ENCODE measurements around the gene SUMO3. TPM values are rescaled to one million over a fixed set of nuclear protein-coding genes. Genes with fewer than 3 reads are reported as not detected.

Gene SUMO3
- total RNA-seq, 2 donors from 2014 or later: 60.1 to 67.8 TPM

DNA sequence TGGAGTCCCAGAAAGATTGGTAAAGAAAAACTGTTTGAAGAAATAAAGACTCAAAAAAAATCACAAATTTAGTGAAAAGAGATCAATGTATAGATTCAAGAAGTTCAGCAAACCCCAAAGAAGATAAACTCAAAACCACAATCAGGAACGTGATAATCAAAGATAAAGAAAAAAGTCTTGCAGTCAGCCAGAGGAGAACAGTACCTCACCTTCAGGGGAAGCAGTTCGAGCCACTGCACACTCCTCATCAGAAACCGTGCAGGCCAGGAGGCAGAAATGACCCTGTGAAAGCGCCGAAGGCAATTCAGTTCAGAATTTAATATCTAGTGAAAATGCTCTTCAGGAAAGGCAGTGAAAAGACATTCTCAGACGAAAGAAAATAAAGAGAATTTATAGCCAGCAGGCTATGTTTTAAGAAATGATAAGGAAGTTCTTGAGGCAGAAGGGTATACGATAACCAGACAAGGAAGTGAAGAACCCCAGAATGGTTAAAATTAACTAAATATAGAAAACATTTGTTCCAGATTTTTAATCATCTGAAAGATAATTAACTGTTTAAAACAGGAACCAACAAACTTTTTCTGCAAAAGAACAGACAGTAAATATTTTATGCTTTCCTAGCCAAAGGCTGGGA, 13.5 kb upstream of the SUMO3 start:
- Mint-ChIP-seq H3K4me3 (peak overlapping the region in 1 of 2 donors; percentile 59), H3K27ac (peak overlapping the region; percentile 43), H3K36me3 (ENCODE audit: insufficient read depth in 2 of 2) (peaks cover 12 to 15% of the 10 kb centered on the region in 2 donors), H3K27me3 (ENCODE audit: low read depth) (no peaks in the 10 kb centered on the region), H3K9me3 (peaks cover 8 to 14% of the 10 kb centered on the region in 2 donors), H3K4me1 (ENCODE audit: low read depth) (peaks cover 22% of the 10 kb centered on the region)
- DNase-seq (no peak), ATAC-seq (replicated peaks in 1 of 2) (no peak)

DNA sequence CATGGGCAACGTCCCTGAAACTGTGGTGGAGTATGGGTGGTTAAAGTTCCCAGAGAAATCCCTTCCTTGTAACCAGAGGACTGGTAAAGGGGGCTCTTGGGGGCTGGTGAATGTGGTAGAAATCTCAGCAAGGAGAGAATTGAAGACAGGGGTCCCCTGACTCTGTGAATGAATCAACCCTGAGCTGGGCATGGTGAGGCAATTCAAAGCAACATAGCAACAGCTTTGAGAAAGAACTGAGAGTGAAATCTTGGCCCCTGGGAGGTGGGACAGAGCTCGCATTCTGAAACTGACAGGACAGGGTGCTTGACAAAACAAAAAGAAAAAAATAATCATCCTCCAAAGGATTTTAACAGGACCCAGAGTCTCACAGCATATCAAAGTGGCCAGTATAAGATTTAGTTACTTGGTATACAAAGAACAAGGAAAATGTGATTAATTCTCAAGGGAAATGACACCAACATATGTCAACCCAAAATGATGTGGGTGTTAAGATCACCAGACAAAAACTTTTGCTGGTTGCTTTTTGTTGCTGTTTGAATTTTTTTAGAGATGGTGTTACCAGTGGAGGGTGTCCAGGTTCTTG, 11.7 kb upstream of the SUMO3 start:
- DNase-seq (no peak), ATAC-seq (replicated peaks in 1 of 2) (peak; percentile 82 to 86)
- no peaks in the 10 kb centered on the region for H3K27me3 Mint-ChIP-seq (ENCODE audit: low read depth)
- H3K4me3 Mint-ChIP-seq: peak overlapping the region in 1 of 2 donors; percentile 56
- H3K9me3 Mint-ChIP-seq: peaks cover 8 to 14% of the 10 kb centered on the region in 2 donors
- peak overlapping the region; percentile 61 for H3K27ac Mint-ChIP-seq
- peaks cover 12 to 17% of the 10 kb centered on the region in 2 donors for H3K36me3 Mint-ChIP-seq (ENCODE audit: insufficient read depth in 2 of 2)
- peaks cover 22% of the 10 kb centered on the region for H3K4me1 Mint-ChIP-seq (ENCODE audit: low read depth)

DNA sequence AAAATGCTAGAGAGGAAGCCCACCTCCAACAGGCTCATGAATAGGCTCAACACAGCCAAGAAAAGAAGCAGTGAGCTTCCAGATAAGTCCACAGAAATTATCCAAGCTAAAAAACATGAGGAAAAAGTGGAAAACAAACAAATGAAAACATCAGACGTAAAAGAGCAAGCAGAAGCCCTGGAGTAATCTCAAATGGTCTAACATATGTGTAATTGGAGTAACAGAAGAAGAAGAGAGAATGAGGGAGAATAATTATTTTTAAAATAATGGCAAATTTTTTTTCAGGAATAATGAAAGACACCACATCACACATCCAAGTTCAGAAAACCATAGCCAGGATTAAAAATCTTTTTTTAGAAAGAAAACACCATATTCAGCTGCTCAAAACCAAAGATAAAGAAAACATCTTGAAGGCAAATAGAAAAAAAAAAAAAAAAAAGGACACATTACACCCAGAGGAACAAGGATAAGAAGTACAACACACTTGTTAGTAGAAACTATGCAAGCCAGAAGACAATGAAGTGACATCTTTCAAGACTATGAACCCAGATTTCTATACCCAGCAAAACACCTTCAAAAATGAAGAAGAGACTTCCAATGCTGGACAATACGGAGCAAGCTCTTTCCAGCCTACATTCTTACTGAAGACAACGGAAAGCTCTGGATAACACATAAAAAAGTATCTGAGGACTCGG, 10.6 kb upstream of the SUMO3 start:
- no peak for ATAC-seq (replicated peaks in 1 of 2)
- peaks cover 14 to 20% of the 10 kb centered on the region in 2 donors for H3K36me3 Mint-ChIP-seq (ENCODE audit: insufficient read depth in 2 of 2)
- peaks cover 11 to 17% of the 10 kb centered on the region in 2 donors for H3K9me3 Mint-ChIP-seq
- H3K4me3 Mint-ChIP-seq: peak overlapping the region in 1 of 2 donors; percentile 38
- H3K4me1 Mint-ChIP-seq (ENCODE audit: low read depth): peaks cover 22% of the 10 kb centered on the region
- DNase-seq: no peak
- H3K27me3 Mint-ChIP-seq (ENCODE audit: low read depth): no peaks in the 10 kb centered on the region
- no peak overlapping the region for H3K27ac Mint-ChIP-seq

DNA sequence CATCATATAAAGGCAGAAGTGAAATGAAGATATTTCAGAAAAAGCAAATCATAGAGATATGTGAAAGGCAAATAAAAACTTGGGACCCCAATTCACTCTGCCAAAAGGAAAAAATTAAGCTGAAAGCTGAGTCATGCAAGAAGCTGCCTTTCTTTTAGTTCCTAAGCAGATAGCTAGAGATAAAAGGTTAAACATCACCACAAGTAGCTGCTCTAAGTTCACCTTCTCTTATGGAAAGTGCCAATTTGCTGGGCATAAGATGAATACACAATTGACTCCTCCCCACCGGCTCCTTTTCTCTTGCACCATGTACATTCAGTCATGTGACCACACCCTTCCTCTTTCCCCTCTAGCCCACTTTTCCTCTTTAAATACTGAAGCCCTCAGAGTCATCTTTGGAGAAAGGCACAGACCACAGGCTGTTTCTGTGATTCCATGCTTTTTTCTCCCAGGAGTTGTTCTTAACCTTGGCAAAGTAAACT, 5.4 kb upstream of the SUMO3 start:
- Mint-ChIP-seq H3K4me3 (no peak overlapping the region), H3K9me3 (peaks cover 15 to 20% of the 10 kb centered on the region in 2 donors), H3K4me1 (ENCODE audit: low read depth) (no peaks in the 10 kb centered on the region), H3K27me3 (ENCODE audit: low read depth) (peaks cover 10% of the 10 kb centered on the region), H3K27ac (no peak overlapping the region), H3K36me3 (ENCODE audit: insufficient read depth in 2 of 2) (peaks cover 23 to 36% of the 10 kb centered on the region in 2 donors)
- DNase-seq: no peak
- no peak for ATAC-seq (replicated peaks in 1 of 2)

DNA sequence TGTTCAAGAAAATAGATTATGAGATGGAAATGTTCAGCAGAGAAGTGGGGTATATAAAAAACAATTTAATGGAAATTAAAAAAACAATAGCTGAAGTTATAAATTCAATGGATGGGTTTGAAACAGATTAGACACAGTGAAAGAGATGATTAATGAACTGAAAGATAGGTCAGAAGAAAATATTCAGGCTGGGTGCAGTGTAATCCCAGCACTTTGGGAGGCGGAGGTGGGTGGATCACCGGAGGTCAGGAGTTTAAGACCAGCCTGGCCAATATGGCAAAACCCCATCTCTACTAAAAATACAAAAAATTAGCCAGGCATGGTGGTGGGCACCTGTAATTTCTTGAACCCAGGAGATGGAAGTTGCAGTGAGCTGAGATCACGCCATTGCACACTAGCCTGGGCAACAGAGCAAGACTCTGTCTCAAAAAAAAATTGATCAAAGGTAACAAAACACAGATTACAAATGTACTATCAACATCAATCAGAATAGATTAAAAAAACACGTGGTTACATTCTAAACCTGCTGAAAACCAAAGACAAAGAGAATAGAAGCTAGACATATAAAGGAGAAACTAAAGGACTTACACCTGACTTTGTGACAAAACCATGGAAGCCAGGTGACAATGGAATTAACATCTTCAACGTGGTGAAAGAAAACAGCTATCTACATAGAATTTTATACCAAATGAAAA, 4.8 kb upstream of the SUMO3 start:
- DNase-seq: no peak
- H3K36me3 Mint-ChIP-seq (ENCODE audit: insufficient read depth in 2 of 2): peaks cover 21 to 32% of the 10 kb centered on the region in 2 donors
- no peaks in the 10 kb centered on the region for H3K4me1 Mint-ChIP-seq (ENCODE audit: low read depth)
- H3K27me3 Mint-ChIP-seq (ENCODE audit: low read depth): peaks cover 10% of the 10 kb centered on the region
- no peak overlapping the region for H3K4me3 Mint-ChIP-seq
- no peak overlapping the region for H3K27ac Mint-ChIP-seq
- peaks cover 13 to 18% of the 10 kb centered on the region in 2 donors for H3K9me3 Mint-ChIP-seq
- ATAC-seq (replicated peaks in 1 of 2): no peak

DNA sequence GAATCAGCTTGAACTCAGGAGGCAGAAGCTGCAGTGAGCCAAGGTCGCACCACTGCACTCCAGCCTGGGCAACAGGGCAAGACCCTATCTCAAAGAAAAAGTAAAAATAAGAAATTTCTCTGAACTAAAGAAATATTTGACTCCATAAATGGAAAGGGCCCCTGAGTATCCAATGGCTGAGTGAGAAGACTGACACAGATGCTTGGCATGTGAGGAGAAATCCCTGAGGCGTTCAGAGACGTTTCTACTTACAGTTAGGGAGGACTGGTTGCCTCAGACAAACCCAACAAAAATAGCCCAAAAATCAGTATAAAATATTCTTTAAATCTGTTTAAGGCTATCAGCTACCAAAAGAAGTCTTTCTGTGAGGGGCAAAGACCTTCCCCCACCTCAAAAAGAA, 3.0 kb upstream of the SUMO3 start:
- Mint-ChIP-seq H3K27ac (no peak overlapping the region), H3K4me3 (no peak overlapping the region), H3K4me1 (ENCODE audit: low read depth) (peaks cover 12% of the 10 kb centered on the region), H3K27me3 (ENCODE audit: low read depth) (peaks cover 10% of the 10 kb centered on the region), H3K36me3 (ENCODE audit: insufficient read depth in 2 of 2) (peaks cover 16 to 24% of the 10 kb centered on the region in 2 donors), H3K9me3 (peaks cover 8 to 13% of the 10 kb centered on the region in 2 donors)
- ATAC-seq (replicated peaks in 1 of 2) (no peak), DNase-seq (no peak)

DNA sequence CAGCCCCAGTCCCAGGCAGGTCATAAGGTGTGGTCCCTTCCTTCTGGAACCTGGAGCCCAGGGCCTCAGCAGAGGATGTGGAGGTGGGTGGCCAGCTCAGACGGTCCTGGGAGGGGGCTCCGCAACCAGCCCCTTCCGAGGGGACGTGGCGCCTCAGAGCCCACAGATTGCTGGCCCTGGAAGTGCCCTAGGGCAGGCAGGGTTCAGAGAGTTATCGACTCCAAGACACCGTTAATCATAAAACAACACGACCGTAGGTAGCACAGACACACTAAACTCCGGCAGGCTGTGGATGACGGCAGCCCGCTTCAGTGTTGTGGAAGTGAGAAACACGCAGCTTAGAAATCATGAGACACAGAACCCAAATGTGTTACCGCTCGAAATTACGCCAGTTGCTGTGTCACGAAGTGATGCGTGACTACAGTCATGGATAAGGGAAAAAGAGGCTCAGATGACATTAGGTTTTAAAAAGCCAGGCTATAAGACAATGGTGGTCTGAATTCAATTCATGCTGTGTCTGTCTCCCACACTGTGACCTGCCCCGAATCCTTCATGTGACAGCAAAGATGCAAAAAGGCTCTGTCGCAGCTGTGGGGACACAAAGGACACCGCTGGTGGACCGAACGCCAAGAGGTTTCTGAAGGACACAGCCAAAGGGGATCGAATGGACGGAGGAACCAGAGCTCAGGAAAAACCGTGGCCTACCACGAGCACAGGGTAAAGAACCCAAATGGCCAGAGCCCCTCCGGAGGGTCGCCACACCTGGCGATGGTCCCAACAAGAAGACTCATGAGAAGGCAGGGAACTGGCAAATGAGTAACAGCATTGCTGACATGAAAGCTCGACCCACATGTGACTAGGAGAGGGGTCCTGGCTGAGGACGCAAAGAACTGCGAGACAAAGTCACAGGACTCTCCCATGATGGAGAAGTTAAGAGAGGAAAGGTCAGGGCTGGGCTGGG, 1.7 kb upstream of the SUMO3 start:
- DNase-seq (no peak), ATAC-seq (replicated peaks in 1 of 2) (no peak)
- peaks cover 17% of the 10 kb centered on the region for H3K4me1 Mint-ChIP-seq (ENCODE audit: low read depth)
- H3K27ac Mint-ChIP-seq: no peak overlapping the region
- H3K9me3 Mint-ChIP-seq: peaks cover 8 to 13% of the 10 kb centered on the region in 2 donors
- peak overlapping the region; percentile 50 to 61 for H3K4me3 Mint-ChIP-seq
- peaks cover 16 to 24% of the 10 kb centered on the region in 2 donors for H3K36me3 Mint-ChIP-seq (ENCODE audit: insufficient read depth in 2 of 2)
- peaks cover 10% of the 10 kb centered on the region for H3K27me3 Mint-ChIP-seq (ENCODE audit: low read depth)

DNA sequence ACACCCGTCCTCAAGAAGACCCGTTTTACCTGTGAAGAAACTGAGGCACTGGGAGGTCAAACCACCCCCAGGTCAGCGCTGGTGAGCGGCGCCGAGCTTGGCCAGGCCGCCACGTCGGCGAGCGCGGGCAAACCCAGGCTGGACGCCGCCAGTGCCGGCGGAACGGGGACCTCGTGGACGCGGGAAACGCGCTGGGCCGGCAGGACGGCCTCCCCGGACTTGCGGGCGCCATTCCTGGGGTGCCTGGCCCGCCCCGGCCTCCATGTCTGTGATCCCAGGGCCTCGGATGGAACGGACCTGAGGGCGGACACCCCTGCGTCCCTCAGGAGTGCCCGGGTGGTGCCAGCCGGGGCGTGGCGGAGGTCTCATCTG, 764 bp upstream of the SUMO3 start:
- no peak for ATAC-seq (replicated peaks in 1 of 2)
- DNase-seq: no peak
- Mint-ChIP-seq H3K9me3 (peaks cover 6 to 11% of the 10 kb centered on the region in 2 donors), H3K36me3 (ENCODE audit: insufficient read depth in 2 of 2) (peaks cover 14 to 22% of the 10 kb centered on the region in 2 donors), H3K4me3 (peak overlapping the region; percentile 56 to 61), H3K27me3 (ENCODE audit: low read depth) (peaks cover 10% of the 10 kb centered on the region), H3K27ac (no peak overlapping the region), H3K4me1 (ENCODE audit: low read depth) (peaks cover 17% of the 10 kb centered on the region)

DNA sequence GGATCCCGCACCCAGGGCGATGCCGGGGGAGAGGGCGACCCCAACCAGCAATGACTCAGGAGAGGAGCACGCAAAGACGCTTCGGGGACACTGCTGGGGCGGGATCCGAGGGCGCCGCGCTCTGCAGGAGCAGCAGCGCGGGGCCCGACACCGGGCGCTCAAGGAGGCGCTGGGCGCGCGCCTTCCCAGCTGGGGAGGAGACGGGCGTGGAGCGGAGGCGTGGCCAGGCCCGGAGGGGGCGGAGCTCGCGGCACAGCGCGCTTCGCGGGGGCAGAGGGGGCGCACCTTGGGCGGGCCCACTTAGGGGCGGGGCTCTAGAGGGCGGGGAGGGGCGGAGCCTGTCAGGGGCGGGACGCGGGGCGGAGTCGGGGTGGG, 369 bp downstream of the SUMO3 start:
- Mint-ChIP-seq H3K27ac (no peak overlapping the region), H3K9me3 (peaks cover 0 to 7% of the 10 kb centered on the region in 2 donors), H3K4me3 (peak overlapping the region; percentile 79 to 84), H3K36me3 (ENCODE audit: insufficient read depth in 2 of 2) (peaks cover 10 to 14% of the 10 kb centered on the region in 2 donors), H3K4me1 (ENCODE audit: low read depth) (peaks cover 17% of the 10 kb centered on the region), H3K27me3 (ENCODE audit: low read depth) (peaks cover 10% of the 10 kb centered on the region)
- DNase-seq (peak; percentile 91 to 95), ATAC-seq (replicated peaks in 1 of 2) (peak; percentile 83 to 87)

DNA sequence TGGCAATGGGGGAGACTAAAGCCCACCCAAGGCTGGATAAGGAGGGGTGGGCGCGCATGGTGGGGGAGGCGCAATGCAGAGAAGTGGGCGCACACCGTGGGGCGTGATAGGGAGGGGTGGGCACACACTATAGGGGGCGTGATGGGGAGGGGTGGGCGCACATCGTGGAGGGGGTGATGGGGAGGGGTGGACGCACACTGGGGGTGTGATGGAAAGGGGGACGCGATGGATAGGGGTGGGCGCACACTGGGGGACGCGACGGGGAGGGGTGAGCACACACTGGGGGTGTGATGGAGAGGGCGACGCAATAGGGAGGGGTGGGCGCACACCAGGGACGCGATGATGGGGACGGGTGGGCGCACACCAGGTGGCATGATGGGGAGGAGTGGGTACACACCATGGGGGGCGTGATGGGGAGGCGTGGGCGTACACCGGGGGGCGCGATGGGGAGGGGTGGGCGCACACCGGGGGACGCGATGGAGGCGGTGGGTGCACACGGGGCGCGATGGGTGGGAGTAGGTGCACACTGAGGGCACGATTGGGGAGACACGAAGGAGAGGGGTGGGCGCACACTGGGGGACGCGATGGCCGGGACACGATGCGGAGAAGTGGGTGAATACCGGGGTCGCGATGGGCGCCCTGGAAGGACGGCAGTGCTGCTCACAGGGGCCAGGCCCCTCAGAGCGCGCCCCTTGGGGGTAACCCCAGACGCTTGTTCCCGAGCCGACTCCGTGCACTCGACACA, 929 bp downstream of the SUMO3 start:
- DNase-seq (no peak), ATAC-seq (replicated peaks in 1 of 2) (no peak)
- Mint-ChIP-seq H3K4me3 (peak overlapping the region; percentile 79 to 84), H3K27me3 (ENCODE audit: low read depth) (peaks cover 10% of the 10 kb centered on the region), H3K4me1 (ENCODE audit: low read depth) (peaks cover 17% of the 10 kb centered on the region), H3K9me3 (peaks cover 0 to 6% of the 10 kb centered on the region in 2 donors), H3K36me3 (ENCODE audit: insufficient read depth in 2 of 2) (peaks cover 7 to 11% of the 10 kb centered on the region in 2 donors), H3K27ac (no peak overlapping the region)

DNA sequence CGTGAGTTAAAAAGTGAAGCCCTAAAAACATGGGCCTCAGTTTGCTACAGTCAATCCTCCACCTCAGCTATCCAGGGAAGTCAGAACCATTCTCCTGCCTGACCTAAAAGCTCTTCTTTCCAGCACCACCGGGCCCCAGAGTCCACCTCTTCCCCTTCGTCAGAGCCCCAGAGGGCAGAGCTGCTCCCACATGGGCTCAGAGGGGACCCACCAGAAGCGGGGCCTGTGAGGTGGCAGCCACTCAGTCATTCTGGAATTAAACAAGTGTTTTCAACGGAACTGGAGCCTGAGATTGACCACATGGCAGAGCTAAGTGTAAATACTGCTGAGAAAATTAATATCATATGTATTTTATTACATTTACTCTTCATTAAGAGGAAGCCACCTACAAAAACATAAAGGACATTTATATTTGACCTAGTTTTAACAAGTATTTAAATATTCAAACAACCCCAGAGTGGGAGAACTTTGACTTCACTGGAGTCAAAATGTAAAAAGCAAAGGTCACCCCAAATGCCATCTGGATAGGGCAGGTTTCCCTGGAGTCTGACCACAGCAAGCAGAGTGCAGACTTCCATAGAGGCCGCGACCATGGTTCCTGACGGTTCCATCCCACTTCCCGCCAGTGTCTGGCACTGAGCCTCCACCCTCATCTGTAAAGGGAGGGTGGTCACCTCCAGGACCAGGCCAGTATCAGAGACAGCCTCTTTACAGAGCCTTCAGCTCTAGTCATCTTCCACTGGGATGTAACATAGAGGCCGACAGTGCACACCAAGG, 1.8 kb downstream of the SUMO3 start:
- peak overlapping the region; percentile 76 to 84 for H3K4me3 Mint-ChIP-seq
- peaks cover 25% of the 10 kb centered on the region for H3K4me1 Mint-ChIP-seq (ENCODE audit: low read depth)
- peak overlapping the region; percentile 19 for H3K27ac Mint-ChIP-seq
- ATAC-seq (replicated peaks in 1 of 2) (no peak), DNase-seq (no peak)
- H3K9me3 Mint-ChIP-seq: peaks cover 0 to 2% of the 10 kb centered on the region in 2 donors
- peaks cover 6 to 14% of the 10 kb centered on the region in 2 donors for H3K36me3 Mint-ChIP-seq (ENCODE audit: insufficient read depth in 2 of 2)
- H3K27me3 Mint-ChIP-seq (ENCODE audit: low read depth): peaks cover 10% of the 10 kb centered on the region

Data from activated T-cell treated with anti-CD3 and anti-CD28 coated beads, Interleukin-2, amount 50 U/mL, for 72 hours (primary cell).